GM10847 (cell line): ENCODE measurements around the gene TMEM14B.

Experiments used
- POLR2A ChIP-seq: IDR thresholded peaks from 2 replicates; pipeline ENCODE4 v1.6.1; 2011; ENCODE audit not compliant: insufficient read length; ENCODE audit errors: extremely low read depth

Gene TMEM14B

GRCh38 chr6:10800810-10801209 lies 53.2 kb downstream of the TMEM14B start:
- TF ChIP-seq POLR2A: no peak

DNA sequence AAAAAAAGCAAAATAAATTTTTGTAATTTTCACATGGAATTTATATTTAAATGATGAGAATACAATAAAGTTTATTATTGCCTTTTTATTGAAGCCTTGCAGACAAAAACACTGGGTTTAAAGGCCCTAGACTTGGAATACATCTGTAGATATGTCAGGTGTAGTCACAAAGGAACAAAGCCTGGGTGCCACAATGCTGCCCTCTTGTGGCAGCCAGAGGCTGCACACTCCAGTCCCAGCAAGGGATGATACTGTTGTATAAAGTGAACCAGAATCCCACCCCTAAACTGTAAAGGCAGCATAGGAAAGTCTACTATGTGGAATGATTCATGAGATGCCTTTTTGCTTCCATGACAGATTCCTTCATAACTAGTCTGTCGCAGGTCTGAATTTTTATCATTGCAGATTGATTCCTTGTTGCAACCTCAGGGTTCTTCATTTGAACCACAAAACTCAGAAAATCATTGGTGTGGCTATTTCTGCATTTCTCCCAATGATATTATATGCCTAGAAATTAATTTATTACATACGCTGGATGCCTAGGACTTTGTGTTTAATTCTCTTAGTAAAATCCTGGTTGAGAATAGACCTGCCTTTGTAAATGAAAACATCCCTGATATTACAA lies 53.7 kb downstream of the TMEM14B start:
- no peak for TF ChIP-seq POLR2A
